Fibroblast of the conjunctiva (primary cell): ENCODE measurements around the gene NNMT.

ENCODE experiments used
- DNase-seq: peaks from one replicate; pipeline ENCODE4 v3.0.0-alpha.2; 2010; ENCODE audit warnings: low read depth

NNMT gene

DNA sequence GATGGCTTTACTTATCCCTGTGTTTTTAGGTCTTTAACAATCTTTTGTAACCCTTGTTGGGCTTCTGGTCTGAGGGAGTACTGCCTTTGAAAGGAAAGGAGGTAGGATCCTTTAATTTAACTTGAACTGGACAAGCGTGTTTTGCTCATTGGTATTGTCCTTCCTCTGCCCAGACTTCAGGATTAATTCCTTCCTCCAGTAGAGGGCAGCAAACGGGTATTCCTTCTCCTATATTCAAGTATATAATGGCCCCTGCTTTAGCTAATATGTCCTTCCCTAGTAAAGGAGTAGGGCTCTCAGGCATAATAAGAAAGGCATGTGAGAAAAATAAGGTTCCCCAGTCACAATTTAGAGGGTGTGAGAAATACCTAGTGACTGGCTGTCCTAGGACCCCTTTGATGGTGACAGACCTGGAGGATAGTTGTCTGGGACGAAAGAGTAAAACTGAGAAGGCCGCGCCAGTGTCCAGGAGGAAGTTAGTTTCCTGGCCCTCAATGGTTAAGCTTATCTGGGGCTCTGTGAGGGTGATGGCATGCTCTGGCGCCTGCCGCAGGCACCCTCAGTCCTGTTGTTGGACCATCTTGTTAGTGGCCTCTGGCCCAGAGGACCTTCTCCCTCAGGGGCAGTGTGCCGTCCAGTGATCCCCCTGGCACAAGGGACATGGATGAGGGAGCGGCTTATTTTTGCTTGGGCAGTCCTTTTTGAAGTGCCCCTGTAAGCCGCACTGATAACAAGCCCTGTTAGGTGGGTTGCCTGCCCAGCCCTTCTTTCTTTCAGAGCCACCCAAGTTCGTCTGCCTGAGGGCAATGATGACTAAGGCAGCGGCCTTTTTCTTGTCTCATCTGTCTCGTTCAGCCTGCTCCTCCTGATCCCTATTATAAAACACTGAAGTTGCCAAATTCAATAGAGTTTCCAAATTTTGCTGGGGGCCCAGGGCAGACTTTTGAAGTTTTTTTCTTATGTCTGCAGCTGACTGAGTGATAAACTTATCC lies 52.3 kb downstream of the NNMT start:
- DNase-seq, result peak; percentile 53

DNA sequence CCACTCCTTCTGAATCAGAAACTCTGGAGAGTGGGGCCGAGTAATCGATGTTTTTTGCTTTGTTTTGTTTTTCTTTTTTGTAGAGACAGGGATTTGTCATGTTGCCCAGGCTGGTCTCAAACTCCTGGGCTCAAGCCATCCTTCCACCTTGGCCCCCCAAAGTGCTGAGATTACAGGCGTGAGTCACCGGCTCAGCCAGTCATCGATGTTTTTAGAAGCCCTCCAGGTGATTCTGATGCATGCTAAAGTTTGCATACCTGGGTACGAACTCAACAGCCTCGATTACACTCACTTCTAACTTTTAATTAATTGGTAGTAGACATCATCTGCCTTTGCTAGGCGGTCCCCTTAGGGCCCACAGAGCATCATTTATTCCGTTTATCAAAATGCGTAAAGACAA lies 53.8 kb downstream of the NNMT start:
- DNase-seq, result no peak

DNA sequence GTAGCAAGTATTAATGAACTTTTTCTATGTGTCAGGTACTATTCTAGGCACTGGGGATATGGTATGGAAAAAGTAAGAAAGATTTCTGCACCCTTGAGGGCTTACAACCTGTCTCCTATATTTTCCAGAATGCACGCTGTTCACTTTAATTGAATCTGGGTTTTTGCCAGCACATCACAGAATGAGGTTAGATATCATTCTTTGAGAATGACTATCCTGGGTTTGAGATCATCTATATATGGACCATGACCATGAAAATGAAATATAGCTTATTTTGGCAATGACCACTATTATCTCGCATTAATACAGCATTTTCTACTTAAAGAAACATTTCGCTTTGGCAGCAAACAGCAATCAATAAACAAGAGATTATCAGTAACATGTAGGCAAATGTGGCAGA lies 57.2 kb downstream of the NNMT start:
- DNase-seq, result no peak

DNA sequence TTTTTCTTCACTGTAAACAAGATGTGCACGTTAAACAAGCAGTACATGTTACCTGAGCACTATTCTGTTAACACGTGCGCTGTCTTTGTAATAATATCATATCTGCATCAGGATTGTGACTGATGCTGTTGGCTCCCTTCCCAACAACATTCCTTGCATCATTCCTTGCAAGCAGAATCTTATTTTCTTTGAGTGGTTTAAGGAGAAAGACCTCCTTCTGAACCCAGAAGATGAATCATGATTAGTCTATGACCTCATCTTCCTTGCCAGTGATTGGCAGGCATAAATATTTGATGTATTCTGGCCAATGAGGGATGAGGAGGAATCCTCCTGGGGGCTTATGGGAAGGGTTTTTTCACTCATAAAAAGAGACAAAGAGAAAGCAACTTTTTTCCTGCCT lies 57.9 kb downstream of the NNMT start:
- DNase-seq, result peak; percentile 78

DNA sequence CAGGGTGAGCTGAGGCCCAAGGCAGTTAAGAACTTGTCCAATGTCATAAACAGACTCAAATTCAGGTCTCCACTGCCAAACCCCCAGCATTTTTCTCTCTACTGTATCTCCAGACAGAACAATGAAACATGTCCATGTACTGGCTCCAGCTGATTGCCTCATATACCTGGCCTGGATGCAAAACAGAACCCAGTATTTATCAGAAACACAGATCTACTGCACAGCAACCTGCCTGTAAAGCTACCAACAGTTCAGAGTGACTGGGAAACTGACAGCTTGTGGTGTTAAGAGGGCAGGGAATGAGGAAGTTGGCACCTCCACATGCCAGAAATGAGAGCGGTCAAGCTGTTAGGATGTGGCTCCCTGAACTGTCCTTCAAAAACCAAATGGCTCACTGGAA lies 62.5 kb downstream of the NNMT start:
- DNase-seq, result no peak

DNA sequence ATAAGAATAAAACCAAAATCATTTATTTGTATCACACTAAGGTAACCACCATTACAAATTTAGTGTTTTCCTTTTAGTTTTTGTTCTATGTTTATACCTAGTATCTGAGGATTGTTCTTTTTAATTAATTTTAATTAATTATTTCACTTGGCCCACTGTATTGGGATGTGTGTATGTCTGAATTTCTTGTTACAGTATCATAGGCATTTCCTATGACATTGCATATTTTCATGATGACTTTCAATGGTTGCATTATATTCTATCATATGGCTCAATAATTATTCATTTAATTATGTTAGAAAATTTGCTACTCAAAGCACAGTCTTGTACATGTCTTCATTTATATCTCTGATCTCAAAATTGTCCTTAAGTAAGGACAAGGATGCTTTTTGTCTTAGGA lies 63.1 kb downstream of the NNMT start:
- no peak for DNase-seq

- DNase-seq, result no peak
Measured at GRCh38 chr11:114362326-114362725, 66.1 kb downstream of the NNMT start.

GRCh38 chr11:114362958-114363357 lies 66.8 kb downstream of the NNMT start:
- DNase-seq, result no peak
